Thyroid gland (tissue), 4 donors: Measurements from ENCODE around the gene SH3RF2. TPM values are rescaled to one million over a fixed set of nuclear protein-coding genes. Genes with fewer than 3 reads are reported as not detected.

ENCODE experiments used
- DNase-seq, 2 donors: peaks; one replicate each; pipeline ENCODE4 v3.0.0-alpha.2; 2019
- H3K27ac ChIP-seq, 3 donors: fragments of 200-600 bp; sonication (generic); 1 replicate in 2 of 3; 2 replicates in 1 of 3; pipeline ENCODE4 v1.5.1; 2016 to 2019; ENCODE audit warnings: mild to moderate bottlenecking in 1 of 3, moderate library complexity in 1 of 3
- H3K27me3 ChIP-seq: fragments of 200-600 bp; sonication (generic); one replicate; pipeline ENCODE4 v1.5.1; 2019
- H3K36me3 ChIP-seq, 2 donors: fragments of 200-600 bp; sonication (generic); one replicate each; pipeline ENCODE4 v1.5.1; 2016 to 2019
- H3K4me1 ChIP-seq, 2 donors: fragments of 200-600 bp; sonication (generic); one replicate each; pipeline ENCODE4 v1.5.1; 2017 to 2019
- H3K4me3 ChIP-seq, 3 donors: fragments of 200-600 bp; sonication (generic); replicated peaks in 1 of 3; 1 replicate in 2 of 3; 2 replicates in 1 of 3; pipeline ENCODE4 v1.5.1; 2016; ENCODE audit warnings: mild to moderate bottlenecking in 1 of 3
- H3K9me3 ChIP-seq: fragments of 200-600 bp; sonication (generic); one replicate; pipeline ENCODE4 v1.5.1; 2017
- CTCF ChIP-seq, 6 experiments: fragments of 200-600 bp in 3 of 6; fragments of 450-650 bp in 3 of 6; sonication (generic) in 3 of 6; IDR thresholded peaks; one replicate each; pipeline ENCODE4 v1.5.1; 2016 to 2019; ENCODE audit warnings: antibody characterized with exemption in 6 of 6, mild to moderate bottlenecking in 2 of 6, inconsistent platforms in 1 of 6, moderate library complexity in 1 of 6
- POLR2A ChIP-seq, 2 donors: fragments of 450-650 bp; IDR thresholded peaks; one replicate each; pipeline ENCODE4 v1.6.1; 2017; ENCODE audit warnings: antibody characterized with exemption in 2 of 2, mild to moderate bottlenecking in 2 of 2, moderate library complexity in 1 of 2
- WGBS, 2 donors: methylation state at CpG; one replicate each; pipeline ENCODE4 v1.1.5; 2017; 5-methylcytosine and 5-hydroxymethylcytosine counted together
- intact Hi-C: fragments of 100-400 bp; cut with DNase I; formaldehyde crosslinking; loops from one replicate; pipeline ENCODE4 v1.15.1; 2023
- total RNA-seq, 4 donors: library from RNA; depleted of rRNA; stranded (reverse); fragments of >200 nt; gene quantifications; one replicate each; pipeline ENCODE4 v1.2.3, GENCODE V29; 2016

The SH3RF2 gene
- total RNA-seq, 4 donors from 2014 or later = 3.1 to 20.8 (median 14.3) TPM

DNA sequence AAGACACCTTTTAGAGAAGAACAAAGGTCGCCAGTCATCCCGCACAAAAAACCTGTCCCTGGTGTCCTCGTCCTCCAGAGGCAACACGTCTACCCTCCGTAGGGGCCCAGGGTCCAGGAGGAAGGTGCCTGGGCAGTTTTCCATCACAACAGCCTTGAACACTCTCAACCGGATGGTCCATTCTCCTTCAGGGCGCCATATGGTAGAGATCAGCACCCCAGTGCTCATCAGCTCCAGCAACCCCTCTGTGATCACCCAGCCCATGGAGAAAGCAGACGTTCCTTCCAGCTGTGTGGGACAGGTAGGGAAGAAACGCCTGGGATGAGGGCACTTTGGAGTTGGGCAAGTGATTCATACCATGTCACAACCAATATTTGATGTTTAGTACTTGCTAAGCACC lies 77.4 kb downstream of the SH3RF2 start:
- WGBS, 2 donors = 75 to 88% methylated on average over 9 of the region's 9 CpGs
- intact Hi-C loops = no loop called here
- Histone ChIP-seq H3K9me3 (no peaks in the 10 kb centered on the region), H3K27ac (no peak overlapping the region), H3K36me3 (no peaks in the 10 kb centered on the region), H3K4me1 (peaks cover 0 to 9% of the 10 kb centered on the region in 2 donors), H3K27me3 (no peaks in the 10 kb centered on the region), H3K4me3 (no peak overlapping the region)
- TF ChIP-seq POLR2A (IDR thresholded peaks at IDR 0.05) (no peak), CTCF (IDR thresholded peaks at IDR 0.05) (no peak)
- DNase-seq = no peak

DNA sequence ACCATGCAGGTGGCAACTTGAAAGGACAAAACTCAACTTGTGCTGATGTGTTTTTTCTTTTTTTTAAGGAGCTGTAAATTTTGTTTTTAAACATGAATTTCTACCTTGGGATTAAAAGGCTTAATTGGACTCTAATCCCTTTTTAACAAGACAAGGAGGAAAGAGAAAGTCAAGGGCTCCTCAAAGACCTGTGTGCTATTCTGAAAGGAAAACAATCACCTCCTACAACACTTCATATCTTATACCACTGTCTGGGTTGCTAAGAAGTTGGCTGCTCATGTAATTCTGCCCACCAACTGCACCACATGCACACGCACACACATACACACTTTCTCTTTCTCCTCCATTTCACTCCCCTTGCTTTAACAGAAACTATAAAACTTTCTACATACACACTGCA lies 78.6 kb downstream of the SH3RF2 start:
- TF ChIP-seq CTCF (IDR thresholded peaks at IDR 0.05) = no peak
- TF ChIP-seq POLR2A (IDR thresholded peaks at IDR 0.05) = no peak
- H3K9me3 ChIP-seq = no peaks in the 10 kb centered on the region
- H3K4me1 ChIP-seq = peaks cover 0 to 9% of the 10 kb centered on the region in 2 donors
- intact Hi-C loops = no loop called here
- H3K4me3 ChIP-seq = no peak overlapping the region
- H3K27ac ChIP-seq = no peak overlapping the region
- DNase-seq = no peak
- no peaks in the 10 kb centered on the region for H3K27me3 ChIP-seq
- WGBS, 2 donors = 88 to 89% methylated on average over 1 of the region's 1 CpG
- H3K36me3 ChIP-seq = no peaks in the 10 kb centered on the region

DNA sequence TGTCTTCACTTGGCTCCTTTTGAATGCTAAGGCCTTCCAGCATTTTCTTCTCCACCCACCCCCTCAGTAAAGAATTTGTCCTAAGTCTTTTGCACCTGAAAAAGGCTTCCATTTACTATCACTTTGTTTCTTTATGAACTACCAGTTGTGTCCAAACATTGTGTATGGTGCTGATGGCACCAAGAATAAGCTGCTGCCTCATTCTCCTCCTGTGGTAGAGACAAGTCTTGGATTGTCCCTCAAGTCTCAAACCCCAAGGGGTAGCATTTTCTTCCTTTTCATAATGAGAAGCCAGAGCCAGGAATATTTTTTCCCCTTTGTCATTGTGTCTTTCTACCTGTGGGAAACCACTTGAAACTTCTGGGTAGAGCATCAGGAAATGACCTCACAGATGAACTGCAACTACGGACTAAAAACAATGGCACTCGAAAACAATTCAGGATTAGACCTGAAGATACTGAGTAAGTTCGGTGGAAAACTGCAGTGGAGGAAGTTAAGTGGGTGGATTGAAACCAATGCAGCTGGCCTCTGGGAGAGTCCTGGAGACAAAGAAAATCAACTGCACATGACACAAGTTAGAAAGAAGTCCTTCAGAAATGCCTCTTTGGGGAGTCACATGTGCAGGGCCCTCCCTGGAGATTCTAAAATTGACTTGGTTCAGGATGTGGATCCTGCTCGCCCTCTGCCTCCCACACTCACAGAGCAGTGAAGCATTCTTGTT lies 80.5 kb downstream of the SH3RF2 start:
- Histone ChIP-seq H3K4me3 (no peak overlapping the region), H3K4me1 (peaks cover 0 to 9% of the 10 kb centered on the region in 2 donors), H3K27me3 (no peaks in the 10 kb centered on the region), H3K9me3 (no peaks in the 10 kb centered on the region), H3K36me3 (no peaks in the 10 kb centered on the region), H3K27ac (peak overlapping the region in 1 of 3 donors; percentile 66)
- TF ChIP-seq CTCF (IDR thresholded peaks at IDR 0.05) (no peak), POLR2A (IDR thresholded peaks at IDR 0.05) (no peak)
- DNase-seq = peak in 1 of 2 donors; percentile 35
- intact Hi-C loops = no loop called here
- 40 to 68% methylated on average over 4 of the region's 4 CpGs for WGBS, 2 donors

DNA sequence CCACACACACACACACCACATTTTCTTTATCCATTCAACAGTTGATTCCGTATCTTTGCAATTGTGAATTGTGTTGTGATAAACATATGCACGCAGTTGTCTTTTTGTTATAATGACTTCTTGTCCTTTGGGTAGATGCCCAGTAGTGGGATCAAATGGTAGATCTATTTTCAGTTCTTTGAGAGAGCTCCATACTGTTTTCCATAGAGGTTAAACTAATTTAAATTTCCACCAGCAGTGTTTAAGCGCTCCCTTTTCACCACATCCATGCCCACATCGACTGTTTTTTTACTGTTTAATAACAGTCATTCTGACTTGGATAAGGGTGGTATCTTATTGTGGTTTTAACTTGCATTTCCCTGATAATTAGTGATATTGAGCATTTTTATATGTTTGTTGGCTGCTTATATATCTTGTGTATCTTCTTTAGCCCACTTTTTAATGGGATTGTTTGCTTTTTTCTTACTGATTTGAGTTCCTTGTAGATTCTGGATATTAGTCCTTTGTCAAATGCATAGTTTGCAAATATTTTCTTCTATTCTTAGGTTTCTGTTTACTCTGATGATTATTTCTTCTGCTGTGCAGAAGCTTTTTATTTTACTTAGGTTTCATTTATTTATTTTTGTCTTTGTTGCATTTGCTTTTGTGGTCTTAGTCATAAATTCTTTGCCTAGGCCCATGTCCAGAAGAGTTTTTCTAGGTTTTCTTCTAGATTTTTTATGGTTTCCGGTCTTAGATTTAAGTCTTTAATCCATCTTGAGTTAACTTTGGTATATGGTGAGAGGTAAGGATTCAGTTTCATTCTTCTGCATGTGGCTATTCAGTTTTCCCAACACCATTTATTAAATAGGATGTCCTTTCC lies 82.4 kb downstream of the SH3RF2 start:
- H3K4me3 ChIP-seq = no peak overlapping the region
- peaks cover 0 to 9% of the 10 kb centered on the region in 2 donors for H3K4me1 ChIP-seq
- DNase-seq = no peak
- H3K9me3 ChIP-seq = no peaks in the 10 kb centered on the region
- no peaks in the 10 kb centered on the region for H3K36me3 ChIP-seq
- intact Hi-C loops = no loop called here
- no peaks in the 10 kb centered on the region for H3K27me3 ChIP-seq
- 85 to 94% methylated on average over 5 of the region's 5 CpGs for WGBS, 2 donors
- no peak for TF ChIP-seq POLR2A (IDR thresholded peaks at IDR 0.05)
- TF ChIP-seq CTCF (IDR thresholded peaks at IDR 0.05) = no peak
- H3K27ac ChIP-seq = no peak overlapping the region

DNA sequence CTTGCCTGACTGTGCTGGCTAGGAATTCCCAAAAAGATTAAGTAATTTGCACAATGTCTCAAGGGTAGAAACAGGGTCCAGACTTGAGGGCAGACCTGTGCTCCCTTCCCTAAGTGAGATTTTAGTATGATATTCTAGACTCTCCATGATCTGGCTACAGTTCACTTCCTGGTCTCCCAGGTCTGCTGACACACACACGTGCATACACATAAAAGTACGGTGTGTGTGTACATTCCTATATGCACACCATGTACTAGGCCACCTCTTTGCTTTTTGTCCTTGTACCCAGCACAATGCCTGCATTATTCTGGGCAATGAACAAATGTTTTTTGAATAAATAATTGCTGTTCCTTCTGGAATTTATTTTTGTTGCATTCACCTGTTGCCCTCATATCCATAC lies 83.7 kb downstream of the SH3RF2 start:
- Histone ChIP-seq H3K4me3 (no peak overlapping the region), H3K27me3 (no peaks in the 10 kb centered on the region), H3K9me3 (no peaks in the 10 kb centered on the region), H3K36me3 (no peaks in the 10 kb centered on the region), H3K4me1 (peaks cover 0 to 9% of the 10 kb centered on the region in 2 donors), H3K27ac (no peak overlapping the region)
- DNase-seq = no peak
- 66 to 85% methylated on average over 2 of the region's 2 CpGs for WGBS, 2 donors
- intact Hi-C loops = no loop called here
- TF ChIP-seq POLR2A (IDR thresholded peaks at IDR 0.05) (no peak), CTCF (IDR thresholded peaks at IDR 0.05) (no peak)
